Breast epithelium (tissue), 4 donors: ENCODE results near the gene KDM4B. TPM values are rescaled to one million over a fixed set of nuclear protein-coding genes. Genes with fewer than 3 reads are reported as not detected.
"Not testable (repeated sequence)": the region's sequence is repeated elsewhere in the genome, so short reads cannot be mapped to it uniquely, and the experiment has no call there.

ENCODE experiments used
- DNase-seq, 2 donors: peaks; one replicate each; pipeline ENCODE4 v3.0.0-alpha.2; 2019; ENCODE audit warnings: low spot score in 2 of 2
- H3K27ac ChIP-seq, 2 donors: fragments of 200-600 bp; sonication (generic) in 1 of 2; one replicate each; pipeline ENCODE4 v1.5.1; 2016 to 2019; ENCODE audit warnings: mild to moderate bottlenecking in 1 of 2
- H3K27me3 ChIP-seq, 2 donors: fragments of 200-600 bp; sonication (generic) in 1 of 2; one replicate each; pipeline versions ENCODE4 v1.5.1 to v1.6.0; 2017 to 2019; ENCODE audit warnings: control low read depth in 1 of 2, mild to moderate bottlenecking in 1 of 2
- H3K36me3 ChIP-seq: fragments of 200-600 bp; one replicate; pipeline ENCODE4 v1.5.1; 2019
- H3K4me1 ChIP-seq, 2 donors: fragments of 200-600 bp; sonication (generic); one replicate each; pipeline ENCODE4 v1.5.1; 2016 to 2019; ENCODE audit warnings: control low read depth in 1 of 2
- H3K4me3 ChIP-seq, 3 donors: fragments of 200-600 bp; sonication (generic); 1 replicate in 2 of 3; 2 replicates in 1 of 3; pipeline ENCODE4 v1.5.1; 2016 to 2019; ENCODE audit warnings: mild to moderate bottlenecking in 3 of 3, moderate library complexity in 2 of 3
- H3K9me3 ChIP-seq, 2 donors: fragments of 200-600 bp; sonication (generic) in 1 of 2; one replicate each; pipeline ENCODE4 v1.5.1; 2016 to 2019; ENCODE audit warnings: control low read depth in 1 of 2
- POLR2A ChIP-seq: fragments of 450-650 bp; IDR thresholded peaks from one replicate; pipeline ENCODE4 v1.6.1; 2016; ENCODE audit warnings: antibody characterized with exemption, mild to moderate bottlenecking, moderate library complexity
- POLR2AphosphoS5 ChIP-seq, 3 donors: sonication (generic); formaldehyde crosslinking; IDR thresholded peaks; one replicate each; pipeline ENCODE4 v1.6.1; 2017; ENCODE audit warnings: antibody characterized with exemption in 3 of 3
- intact Hi-C: fragments of 100-400 bp; cut with DNase I; formaldehyde crosslinking; loops from one replicate; pipeline ENCODE4 v1.15.1; 2023; ENCODE audit warnings: low total_unique reads
- total RNA-seq, 3 donors: library from RNA; depleted of rRNA; stranded (reverse); fragments of >200 nt; gene quantifications; one replicate each; pipeline ENCODE4 v1.1.0, GENCODE V29; 2016
- TF ChIP-seq, protein P1 (sequence below), 3 donors: fragments of 450-650 bp; IDR thresholded peaks; one replicate each; pipeline ENCODE4 v1.5.1; 2016 to 2017; ENCODE audit warnings: antibody characterized with exemption in 3 of 3, mild to moderate bottlenecking in 3 of 3, moderate library complexity in 3 of 3

The KDM4B gene
- total RNA-seq, 3 donors from 2014 or later = 25.0 to 55.3 (median 40.3) TPM

- intact Hi-C loops = no loop called here
- Histone ChIP-seq H3K4me3 (no peak overlapping the region), H3K9me3 (peaks cover 4 to 13% of the 10 kb centered on the region in 2 donors), H3K4me1 (no peaks in the 10 kb centered on the region), H3K36me3 (peaks cover 6% of the 10 kb centered on the region), H3K27ac (no peak overlapping the region), H3K27me3 (no peaks in the 10 kb centered on the region)
- TF ChIP-seq, protein P1, sequence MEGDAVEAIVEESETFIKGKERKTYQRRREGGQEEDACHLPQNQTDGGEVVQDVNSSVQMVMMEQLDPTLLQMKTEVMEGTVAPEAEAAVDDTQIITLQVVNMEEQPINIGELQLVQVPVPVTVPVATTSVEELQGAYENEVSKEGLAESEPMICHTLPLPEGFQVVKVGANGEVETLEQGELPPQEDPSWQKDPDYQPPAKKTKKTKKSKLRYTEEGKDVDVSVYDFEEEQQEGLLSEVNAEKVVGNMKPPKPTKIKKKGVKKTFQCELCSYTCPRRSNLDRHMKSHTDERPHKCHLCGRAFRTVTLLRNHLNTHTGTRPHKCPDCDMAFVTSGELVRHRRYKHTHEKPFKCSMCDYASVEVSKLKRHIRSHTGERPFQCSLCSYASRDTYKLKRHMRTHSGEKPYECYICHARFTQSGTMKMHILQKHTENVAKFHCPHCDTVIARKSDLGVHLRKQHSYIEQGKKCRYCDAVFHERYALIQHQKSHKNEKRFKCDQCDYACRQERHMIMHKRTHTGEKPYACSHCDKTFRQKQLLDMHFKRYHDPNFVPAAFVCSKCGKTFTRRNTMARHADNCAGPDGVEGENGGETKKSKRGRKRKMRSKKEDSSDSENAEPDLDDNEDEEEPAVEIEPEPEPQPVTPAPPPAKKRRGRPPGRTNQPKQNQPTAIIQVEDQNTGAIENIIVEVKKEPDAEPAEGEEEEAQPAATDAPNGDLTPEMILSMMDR (IDR thresholded peaks at IDR 0.05) = no peak
- TF ChIP-seq POLR2A (no peak), POLR2AphosphoS5 (IDR thresholded peaks at IDR 0.05) (no peak)
- DNase-seq = no peak
Observed at GRCh38 chr19:5155586-5156210, 186.8 kb downstream of the KDM4B start.

- DNase-seq = no peak
- Histone ChIP-seq H3K27me3 (no peaks in the 10 kb centered on the region), H3K36me3 (peaks cover 4% of the 10 kb centered on the region), H3K27ac (no peak overlapping the region), H3K4me3 (no peak overlapping the region), H3K4me1 (no peaks in the 10 kb centered on the region), H3K9me3 (peaks cover 4 to 13% of the 10 kb centered on the region in 2 donors)
- TF ChIP-seq, protein P1 (IDR thresholded peaks at IDR 0.05) = no peak
- TF ChIP-seq POLR2A (no peak), POLR2AphosphoS5 (IDR thresholded peaks at IDR 0.05) (no peak)
- intact Hi-C loops = no loop called here
Observed at GRCh38 chr19:5156231-5156986, 187.5 kb downstream of the KDM4B start.

DNA sequence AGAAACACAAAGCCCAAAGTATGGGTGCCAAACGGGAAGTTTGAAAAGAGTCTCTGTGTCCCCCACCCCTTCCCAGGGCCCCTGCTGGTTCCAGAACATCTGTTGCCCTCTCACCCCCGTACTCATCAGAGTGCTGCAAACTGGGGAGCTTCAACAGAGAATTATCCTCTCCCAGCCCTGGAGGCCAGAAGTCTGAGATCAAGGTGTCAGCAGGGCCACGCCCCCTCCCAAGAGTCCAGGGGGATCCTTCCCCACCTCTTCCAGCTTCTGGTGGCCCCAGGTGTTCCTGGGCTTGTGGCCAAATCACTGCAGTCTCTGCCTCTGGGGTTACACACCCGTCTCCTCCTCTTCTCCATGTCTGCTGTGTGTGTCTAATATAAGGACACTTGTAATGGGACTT, 188.3 kb downstream of the KDM4B start:
- peaks cover 4 to 13% of the 10 kb centered on the region in 2 donors for H3K9me3 ChIP-seq
- intact Hi-C loops = no loop called here
- H3K4me3 ChIP-seq = no peak overlapping the region
- no peaks in the 10 kb centered on the region for H3K4me1 ChIP-seq
- TF ChIP-seq POLR2AphosphoS5 (IDR thresholded peaks at IDR 0.05) = no peak
- no peak overlapping the region for H3K27ac ChIP-seq
- no peaks in the 10 kb centered on the region for H3K27me3 ChIP-seq
- DNase-seq = no peak
- no peaks in the 10 kb centered on the region for H3K36me3 ChIP-seq

GRCh38 chr19:5158549-5159134, 189.7 kb downstream of the KDM4B start:
- H3K4me3 ChIP-seq, H3K27ac ChIP-seq, intact Hi-C loops, DNase-seq, H3K4me1 ChIP-seq, H3K36me3 ChIP-seq, H3K27me3 ChIP-seq: not testable (repeated sequence)
- H3K9me3 ChIP-seq = peaks cover 4 to 13% of the 10 kb centered on the region in 2 donors

GRCh38 chr19:5160158-5160795, 191.4 kb downstream of the KDM4B start:
- intact Hi-C loops, H3K4me1 ChIP-seq, DNase-seq, H3K36me3 ChIP-seq, H3K4me3 ChIP-seq, H3K27me3 ChIP-seq, H3K27ac ChIP-seq: not testable (repeated sequence)
- H3K9me3 ChIP-seq = peaks cover 4 to 13% of the 10 kb centered on the region in 2 donors

- H3K27ac ChIP-seq, H3K36me3 ChIP-seq, H3K4me1 ChIP-seq, DNase-seq, H3K27me3 ChIP-seq, H3K9me3 ChIP-seq, intact Hi-C loops, H3K4me3 ChIP-seq: not testable (repeated sequence)
Observed at GRCh38 chr19:5164845-5165696, 196.2 kb downstream of the KDM4B start.
